SK-N-SH treated with all-trans-retinoic acid at 6 μM for 48 hours (cell line): Measurements from ENCODE around the gene AKR1B1.

Source experiments
- ATAC-seq: fragments of 200-7000 bp; cut with Tn5 transposase; 3 replicates; pipeline ENCODE4 v1.9.1; 2020; ENCODE audit warnings: mild to moderate bottlenecking, moderate library complexity
- ARNTL ChIP-seq: fragments of 450-650 bp; formaldehyde crosslinking; IDR thresholded peaks from 2 replicates; pipeline ENCODE4 v1.5.0; 2020; ENCODE audit warnings: low read depth, mild to moderate bottlenecking, moderate library complexity, borderline replicate concordance
- BACH2 ChIP-seq: fragments of 250-450 bp; sonication (Bioruptor Pico); IDR thresholded peaks from 2 replicates; pipeline ENCODE4 v1.9.0; 2021; ENCODE audit warnings: mild to moderate bottlenecking, borderline replicate concordance
- ESRRG ChIP-seq: fragments of 250-450 bp; sonication (Bioruptor Pico); IDR thresholded peaks from 2 replicates; pipeline ENCODE4 v1.6.1; 2021; ENCODE audit warnings: mild to moderate bottlenecking
- GLIS3 ChIP-seq: fragments of 250-450 bp; sonication (Bioruptor Pico); IDR thresholded peaks from 2 replicates; pipeline ENCODE4 v1.5.0; 2020; ENCODE audit warnings: mild to moderate bottlenecking, moderate library complexity
- ISL1 ChIP-seq: fragments of 250-450 bp; sonication (Bioruptor Pico); IDR thresholded peaks from 2 replicates; pipeline ENCODE4 v2.1.2; 2022; ENCODE audit warnings: mild to moderate bottlenecking, moderate library complexity
- OSR1 ChIP-seq: fragments of 250-450 bp; sonication (Bioruptor Pico); IDR thresholded peaks from 2 replicates; pipeline ENCODE4 v1.8.0; 2022; ENCODE audit warnings: moderate library complexity, mild to moderate bottlenecking, inconsistent platforms
- POU6F1 ChIP-seq: fragments of 250-450 bp; sonication (Bioruptor Pico); IDR thresholded peaks from 2 replicates; pipeline ENCODE4 v1.8.0; 2021; ENCODE audit warnings: low read depth, mild to moderate bottlenecking, moderate library complexity, borderline replicate concordance
- PPARA ChIP-seq: fragments of 250-450 bp; sonication (Bioruptor Pico); IDR thresholded peaks from 2 replicates; pipeline ENCODE4 v1.5.0; 2020; ENCODE audit warnings: mild to moderate bottlenecking, borderline replicate concordance
- TCF4 ChIP-seq: fragments of 250-450 bp; sonication (Bioruptor Pico); IDR thresholded peaks from 2 replicates; pipeline ENCODE4 v1.8.0; 2021; ENCODE audit warnings: mild to moderate bottlenecking, moderate library complexity, borderline replicate concordance
- TOX ChIP-seq: fragments of 250-450 bp; sonication (Bioruptor Pico); IDR thresholded peaks from 2 replicates; pipeline ENCODE4 v1.8.0; 2021; ENCODE audit warnings: mild to moderate bottlenecking, moderate library complexity, borderline replicate concordance
- TSHZ2 ChIP-seq: fragments of 250-450 bp; sonication (Bioruptor Pico); IDR thresholded peaks from 2 replicates; pipeline ENCODE4 v1.5.0; 2020; ENCODE audit warnings: mild to moderate bottlenecking, moderate library complexity
- ZC3H10 ChIP-seq: fragments of 250-450 bp; sonication (Bioruptor Pico); IDR thresholded peaks from 2 replicates; pipeline ENCODE4 v1.5.1; 2021; ENCODE audit warnings: mild to moderate bottlenecking, moderate library complexity
- ZFP3 ChIP-seq: fragments of 250-450 bp; sonication (Bioruptor Pico); IDR thresholded peaks from 2 replicates; pipeline ENCODE4 v1.5.0; 2020; ENCODE audit warnings: mild to moderate bottlenecking, moderate library complexity
- ZFP30 ChIP-seq: fragments of 450-650 bp; formaldehyde crosslinking; IDR thresholded peaks from 2 replicates; pipeline ENCODE4 v1.5.0; 2022; ENCODE audit warnings: mild to moderate bottlenecking, moderate library complexity
- ZNF565 ChIP-seq: fragments of 450-650 bp; formaldehyde crosslinking; conservative IDR thresholded peaks from 2 replicates; pipeline ENCODE4 v1.5.0; 2020; ENCODE audit warnings: low read depth, mild to moderate bottlenecking, moderate library complexity
- ZNF70 ChIP-seq: fragments of 450-650 bp; formaldehyde crosslinking; IDR thresholded peaks from 2 replicates; pipeline ENCODE4 v1.5.0; 2020; ENCODE audit warnings: mild to moderate bottlenecking, moderate library complexity
- ZNF8 ChIP-seq: fragments of 450-650 bp; formaldehyde crosslinking; IDR thresholded peaks from 2 replicates; pipeline ENCODE4 v1.5.0; 2020; ENCODE audit warnings: mild to moderate bottlenecking, moderate library complexity
- TF ChIP-seq, protein P1 (sequence below): fragments of 250-450 bp; sonication (Bioruptor Pico); IDR thresholded peaks from 2 replicates; pipeline ENCODE4 v1.5.1; 2021; ENCODE audit warnings: mild to moderate bottlenecking, moderate library complexity
- TF ChIP-seq, protein P2 (sequence below): fragments of 250-450 bp; sonication (Bioruptor Pico); IDR thresholded peaks from 2 replicates; pipeline ENCODE4 v1.5.1; 2020; ENCODE audit warnings: low read depth, mild to moderate bottlenecking, moderate library complexity

The AKR1B1 gene

GRCh38 chr7:134476044-134476443 lies 17.1 kb upstream of the AKR1B1 start:
- TF ChIP-seq ZFP30 (CRISPR knock-in tag) = no peak
- no peak for TF ChIP-seq OSR1 (CRISPR knock-in tag)
- no peak for TF ChIP-seq ZFP3 (CRISPR knock-in tag)
- TF ChIP-seq GLIS3 (CRISPR knock-in tag) = no peak
- TF ChIP-seq, all 23 proteins: peak for 0
- ATAC-seq = no peak

DNA sequence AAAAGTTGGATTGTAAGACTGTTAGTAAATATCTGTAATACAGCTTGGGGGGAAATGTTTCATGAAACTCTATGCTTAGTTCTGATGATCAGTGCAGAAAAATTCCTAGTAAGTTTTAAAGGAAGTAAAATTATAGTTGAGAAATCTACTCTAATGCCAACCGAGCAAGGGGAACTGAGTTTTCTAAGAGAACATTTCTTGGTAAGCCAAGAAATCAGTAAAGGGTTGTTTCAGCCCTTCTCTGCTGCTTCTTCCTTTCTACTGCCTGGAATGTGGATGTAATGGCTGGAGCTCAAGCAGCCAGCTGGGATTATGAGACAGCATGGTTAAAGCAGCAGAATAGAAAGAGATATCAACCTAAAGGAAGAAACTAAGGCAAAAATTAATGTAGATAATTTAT lies 15.9 kb upstream of the AKR1B1 start:
- no peak for TF ChIP-seq ZNF70 (CRISPR knock-in tag)
- TF ChIP-seq ZFP3 (CRISPR knock-in tag) = no peak
- no peak for TF ChIP-seq ZNF565
- TF ChIP-seq POU6F1 = no peak
- ATAC-seq = no peak

DNA sequence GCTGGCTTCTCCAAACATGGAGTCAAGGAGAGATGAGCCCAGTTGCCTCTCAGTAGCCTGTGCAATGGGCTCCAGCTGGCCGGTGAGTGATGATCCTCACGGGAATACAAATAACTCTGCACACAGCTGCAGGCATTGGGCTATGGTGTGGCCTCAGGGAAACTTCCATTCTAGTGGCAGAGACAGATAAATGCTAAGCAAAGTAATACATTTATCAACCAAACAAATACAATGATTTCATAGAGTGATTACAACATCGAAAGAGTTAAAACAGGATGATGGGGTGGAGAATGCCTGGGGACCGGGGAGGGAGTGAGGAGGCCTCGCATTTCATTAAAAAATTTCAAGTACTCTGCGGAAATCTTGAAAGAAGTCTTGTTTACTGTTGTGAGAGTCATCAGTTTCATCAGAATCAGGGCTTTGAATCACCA lies 15.0 kb upstream of the AKR1B1 start:
- ATAC-seq = no peak
- TF ChIP-seq TOX (no peak), ISL1 (CRISPR knock-in tag) (no peak), ZNF565 (no peak)

GRCh38 chr7:134472572-134473244 lies 13.8 kb upstream of the AKR1B1 start:
- no peak for ATAC-seq
- no peak for TF ChIP-seq ARNTL (CRISPR knock-in tag)
- TF ChIP-seq ZNF70 (CRISPR knock-in tag) = no peak
- no peak for TF ChIP-seq TOX
- TF ChIP-seq ZNF8 (CRISPR knock-in tag) = no peak
- TF ChIP-seq TSHZ2 (CRISPR knock-in tag) = no peak
- no peak for TF ChIP-seq TCF4 (CRISPR knock-in tag)
- TF ChIP-seq, protein P1, sequence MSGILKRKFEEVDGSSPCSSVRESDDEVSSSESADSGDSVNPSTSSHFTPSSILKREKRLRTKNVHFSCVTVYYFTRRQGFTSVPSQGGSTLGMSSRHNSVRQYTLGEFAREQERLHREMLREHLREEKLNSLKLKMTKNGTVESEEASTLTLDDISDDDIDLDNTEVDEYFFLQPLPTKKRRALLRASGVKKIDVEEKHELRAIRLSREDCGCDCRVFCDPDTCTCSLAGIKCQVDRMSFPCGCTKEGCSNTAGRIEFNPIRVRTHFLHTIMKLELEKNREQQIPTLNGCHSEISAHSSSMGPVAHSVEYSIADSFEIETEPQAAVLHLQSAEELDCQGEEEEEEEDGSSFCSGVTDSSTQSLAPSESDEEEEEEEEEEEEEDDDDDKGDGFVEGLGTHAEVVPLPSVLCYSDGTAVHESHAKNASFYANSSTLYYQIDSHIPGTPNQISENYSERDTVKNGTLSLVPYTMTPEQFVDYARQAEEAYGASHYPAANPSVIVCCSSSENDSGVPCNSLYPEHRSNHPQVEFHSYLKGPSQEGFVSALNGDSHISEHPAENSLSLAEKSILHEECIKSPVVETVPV (CRISPR knock-in tag) = no peak
- no peak for TF ChIP-seq ESRRG
- TF ChIP-seq ZNF565 = no peak
- no peak for TF ChIP-seq OSR1 (CRISPR knock-in tag)
- TF ChIP-seq, protein P2, sequence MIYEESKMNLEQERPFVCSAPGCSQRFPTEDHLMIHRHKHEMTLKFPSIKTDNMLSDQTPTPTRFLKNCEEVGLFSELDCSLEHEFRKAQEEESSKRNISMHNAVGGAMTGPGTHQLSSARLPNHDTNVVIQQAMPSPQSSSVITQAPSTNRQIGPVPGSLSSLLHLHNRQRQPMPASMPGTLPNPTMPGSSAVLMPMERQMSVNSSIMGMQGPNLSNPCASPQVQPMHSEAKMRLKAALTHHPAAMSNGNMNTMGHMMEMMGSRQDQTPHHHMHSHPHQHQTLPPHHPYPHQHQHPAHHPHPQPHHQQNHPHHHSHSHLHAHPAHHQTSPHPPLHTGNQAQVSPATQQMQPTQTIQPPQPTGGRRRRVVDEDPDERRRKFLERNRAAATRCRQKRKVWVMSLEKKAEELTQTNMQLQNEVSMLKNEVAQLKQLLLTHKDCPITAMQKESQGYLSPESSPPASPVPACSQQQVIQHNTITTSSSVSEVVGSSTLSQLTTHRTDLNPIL (CRISPR knock-in tag) = no peak
- TF ChIP-seq POU6F1 = no peak
- TF ChIP-seq BACH2 = no peak
- TF ChIP-seq GLIS3 (CRISPR knock-in tag) = no peak
- TF ChIP-seq ZFP3 (CRISPR knock-in tag) = no peak

DNA sequence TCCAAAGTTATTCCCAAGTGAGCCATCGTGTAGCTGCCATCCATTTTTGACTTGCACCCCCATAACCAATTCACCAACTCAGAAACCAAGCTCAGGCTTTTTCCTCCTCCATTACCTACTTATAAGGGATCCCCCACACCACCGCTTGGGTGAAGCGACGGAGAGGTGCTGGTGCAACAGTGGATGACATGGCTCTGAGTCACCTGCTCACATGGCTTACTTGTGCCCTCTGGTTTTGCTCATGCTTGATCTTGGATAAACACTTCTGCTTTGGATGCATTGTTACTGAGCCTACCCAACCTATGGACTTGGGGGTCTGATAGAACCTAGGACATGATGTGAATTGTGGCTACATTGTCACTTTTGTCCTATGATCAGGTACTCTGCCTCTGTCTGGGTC lies 12.0 kb upstream of the AKR1B1 start:
- ATAC-seq = peak; percentile 47; the same call in 2 of the 3 replicates
- TF ChIP-seq, protein P2 (CRISPR knock-in tag) = no peak
- TF ChIP-seq TCF4 (CRISPR knock-in tag) (no peak), ZNF8 (CRISPR knock-in tag) (no peak), ZNF565 (no peak), PPARA (CRISPR knock-in tag) (no peak), ARNTL (CRISPR knock-in tag) (no peak), TOX (no peak), ZNF70 (CRISPR knock-in tag) (no peak), ZC3H10 (CRISPR knock-in tag) (no peak), POU6F1 (no peak), BACH2 (no peak)
- TF ChIP-seq, protein P1 (CRISPR knock-in tag) = no peak
